Fibroblast of peridontal ligament (primary cell): ENCODE results near the gene CENPT.

Experiments used
- DNase-seq: peaks from one replicate; pipeline ENCODE4 v3.0.0-alpha.2; 2010; ENCODE audit errors: extremely low read depth

Gene CENPT

GRCh38 chr16:67807148-67807682 is 40.3 kb downstream of the CENPT start:
- DNase-seq, result no peak

- peak; percentile 99 for DNase-seq
Observed at GRCh38 chr16:67806428-67807147, 40.9 kb downstream of the CENPT start, which contains the start of the genes RANBP10 and TSNAXIP1. Gene RANBP10 (minus strand): TSS chr16:67806560. CDS start chr16:67806536, 24 bp downstream. Gene TSNAXIP1 (plus strand): TSS chr16:67806889. CDS start chr16:67807150, 261 bp downstream.

- DNase-seq, result no peak
Observed at GRCh38 chr16:67805718-67806427, 41.6 kb downstream of the CENPT start.

GRCh38 chr16:67804853-67805542 is 42.5 kb downstream of the CENPT start:
- no peak for DNase-seq

GRCh38 chr16:67803894-67804293 is 43.6 kb downstream of the CENPT start:
- no peak for DNase-seq

GRCh38 chr16:67801883-67802282 is 45.6 kb downstream of the CENPT start:
- DNase-seq, result no peak

- no peak for DNase-seq
Observed at GRCh38 chr16:67801241-67801640, 46.3 kb downstream of the CENPT start.

- no peak for DNase-seq
Observed at GRCh38 chr16:67800338-67800926, 47.1 kb downstream of the CENPT start.

- no peak for DNase-seq
Observed at GRCh38 chr16:67796099-67796718, 51.3 kb downstream of the CENPT start.

- DNase-seq, result no peak
Observed at GRCh38 chr16:67790071-67790470, 57.4 kb downstream of the CENPT start.

GRCh38 chr16:67786491-67786890 is 61.0 kb downstream of the CENPT start:
- DNase-seq, result no peak

- DNase-seq, result no peak
Observed at GRCh38 chr16:67783353-67783725, 64.2 kb downstream of the CENPT start.

- no peak for DNase-seq
Observed at GRCh38 chr16:67782567-67783352, 64.7 kb downstream of the CENPT start.

GRCh38 chr16:67781565-67781921 is 66.0 kb downstream of the CENPT start:
- DNase-seq, result no peak

GRCh38 chr16:67780847-67781564 is 66.5 kb downstream of the CENPT start:
- DNase-seq, result no peak

- no peak for DNase-seq
Observed at GRCh38 chr16:67779256-67780014, 68.1 kb downstream of the CENPT start.
